ENCODE data around the gene ZDHHC22.

Gene ZDHHC22

DNA sequence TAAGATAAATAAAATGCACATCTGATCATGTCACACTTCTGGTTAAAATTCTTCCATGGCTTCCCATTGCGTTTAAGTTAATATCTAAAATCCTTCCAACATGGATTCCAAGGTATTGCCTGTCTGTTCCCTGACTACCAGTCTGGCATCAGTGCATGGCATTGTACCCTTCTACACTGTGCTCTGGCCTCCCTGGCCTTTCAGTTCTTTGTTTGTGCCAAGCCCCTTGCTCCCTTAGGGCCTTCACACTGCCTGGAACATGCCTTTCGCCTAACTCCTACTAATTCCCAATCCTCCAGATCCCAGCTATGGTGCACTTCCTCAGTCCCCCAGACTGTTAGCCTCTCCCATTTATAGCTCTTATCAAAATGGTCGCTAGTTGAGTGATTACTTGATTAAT lies 37.2 kb downstream of the ZDHHC22 start:
- TF ChIP-seq EGR1 (IDR thresholded peaks at IDR 0.05) (no peak), ZBTB7A (IDR thresholded peaks at IDR 0.05; ENCODE audit: low read depth) (no peak), EP300 (IDR thresholded peaks at IDR 0.05; ENCODE audit: borderline replicate concordance) (no peak), FOXM1 (IDR thresholded peaks at IDR 0.05; ENCODE audit: borderline replicate concordance, low read depth) (no peak), TEAD4 (IDR thresholded peaks at IDR 0.05) (no peak), CEBPB (IDR thresholded peaks at IDR 0.05) (no peak), TAF1 (IDR thresholded peaks at IDR 0.05; ENCODE audit: low read depth) (no peak), TCF12 (IDR thresholded peaks at IDR 0.05; ENCODE audit: low read depth) (no peak), REST (IDR thresholded peaks at IDR 0.05; ENCODE audit: low read depth) (no peak)
- TF ChIP-seq, protein P1, sequence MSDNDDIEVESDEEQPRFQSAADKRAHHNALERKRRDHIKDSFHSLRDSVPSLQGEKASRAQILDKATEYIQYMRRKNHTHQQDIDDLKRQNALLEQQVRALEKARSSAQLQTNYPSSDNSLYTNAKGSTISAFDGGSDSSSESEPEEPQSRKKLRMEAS (IDR thresholded peaks at IDR 0.05): no peak
- TF ChIP-seq, protein P2, sequence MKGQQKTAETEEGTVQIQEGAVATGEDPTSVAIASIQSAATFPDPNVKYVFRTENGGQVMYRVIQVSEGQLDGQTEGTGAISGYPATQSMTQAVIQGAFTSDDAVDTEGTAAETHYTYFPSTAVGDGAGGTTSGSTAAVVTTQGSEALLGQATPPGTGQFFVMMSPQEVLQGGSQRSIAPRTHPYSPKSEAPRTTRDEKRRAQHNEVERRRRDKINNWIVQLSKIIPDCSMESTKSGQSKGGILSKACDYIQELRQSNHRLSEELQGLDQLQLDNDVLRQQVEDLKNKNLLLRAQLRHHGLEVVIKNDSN (IDR thresholded peaks at IDR 0.05): no peak

DNA sequence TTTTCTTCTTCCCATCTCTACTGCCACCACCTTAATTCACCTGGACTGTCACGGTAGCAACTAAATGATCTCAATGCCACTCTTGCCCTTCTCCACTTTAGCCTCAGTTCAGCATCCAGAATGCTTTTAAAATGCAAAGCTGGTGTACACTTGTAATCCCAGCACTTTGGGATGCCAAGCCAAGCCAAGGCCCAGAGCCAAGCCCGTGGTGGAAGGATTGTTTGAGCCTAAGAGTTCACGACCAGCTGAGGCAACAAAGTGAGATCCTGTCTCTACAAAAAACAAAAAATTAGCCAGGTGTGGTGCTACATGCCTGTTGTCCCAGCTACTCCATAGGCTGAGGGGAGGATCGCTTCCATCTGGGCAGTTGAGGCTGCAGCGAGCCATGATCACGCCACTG lies 37.6 kb downstream of the ZDHHC22 start:
- no peak for TF ChIP-seq YY1 (IDR thresholded peaks at IDR 0.05; ENCODE audit: low read depth)
- TF ChIP-seq TCF12 (IDR thresholded peaks at IDR 0.05; ENCODE audit: low read depth): no peak
- TF ChIP-seq REST (IDR thresholded peaks at IDR 0.05; ENCODE audit: low read depth): no peak
- TF ChIP-seq RAD21 (IDR thresholded peaks at IDR 0.05; ENCODE audit: low read depth): no peak
- TF ChIP-seq CEBPB (IDR thresholded peaks at IDR 0.05): no peak
- no peak for TF ChIP-seq CREB1 (IDR thresholded peaks at IDR 0.05; ENCODE audit: low read depth)
- TF ChIP-seq, protein P1 (IDR thresholded peaks at IDR 0.05): no peak
- no peak for TF ChIP-seq TAF1 (IDR thresholded peaks at IDR 0.05; ENCODE audit: low read depth)
- TF ChIP-seq TEAD4 (IDR thresholded peaks at IDR 0.05): no peak
- TF ChIP-seq FOXM1 (IDR thresholded peaks at IDR 0.05; ENCODE audit: borderline replicate concordance, low read depth): no peak
- no peak for TF ChIP-seq NFIC (IDR thresholded peaks at IDR 0.05)
- no peak for TF ChIP-seq ZBTB7A (IDR thresholded peaks at IDR 0.05; ENCODE audit: low read depth)
- TF ChIP-seq EP300 (IDR thresholded peaks at IDR 0.05; ENCODE audit: borderline replicate concordance): no peak
- no peak for TF ChIP-seq EGR1 (IDR thresholded peaks at IDR 0.05)
- TF ChIP-seq, protein P2 (IDR thresholded peaks at IDR 0.05): no peak

- TF ChIP-seq EGR1 (IDR thresholded peaks at IDR 0.05) (no peak), TEAD4 (IDR thresholded peaks at IDR 0.05) (no peak), NFIC (IDR thresholded peaks at IDR 0.05) (no peak), YY1 (IDR thresholded peaks at IDR 0.05; ENCODE audit: low read depth) (no peak), TAF1 (IDR thresholded peaks at IDR 0.05; ENCODE audit: low read depth) (no peak), FOXM1 (IDR thresholded peaks at IDR 0.05; ENCODE audit: borderline replicate concordance, low read depth) (no peak), EP300 (IDR thresholded peaks at IDR 0.05; ENCODE audit: borderline replicate concordance) (no peak), REST (IDR thresholded peaks at IDR 0.05; ENCODE audit: low read depth) (no peak), TCF12 (IDR thresholded peaks at IDR 0.05; ENCODE audit: low read depth) (no peak), ZBTB7A (IDR thresholded peaks at IDR 0.05; ENCODE audit: low read depth) (no peak), CREB1 (IDR thresholded peaks at IDR 0.05; ENCODE audit: low read depth) (no peak), CEBPB (IDR thresholded peaks at IDR 0.05) (no peak), RAD21 (IDR thresholded peaks at IDR 0.05; ENCODE audit: low read depth) (no peak)
- TF ChIP-seq, protein P2 (IDR thresholded peaks at IDR 0.05): no peak
- TF ChIP-seq, protein P1 (IDR thresholded peaks at IDR 0.05): no peak
Observed at GRCh38 chr14:77103475-77103874, 38.1 kb downstream of the ZDHHC22 start.

DNA sequence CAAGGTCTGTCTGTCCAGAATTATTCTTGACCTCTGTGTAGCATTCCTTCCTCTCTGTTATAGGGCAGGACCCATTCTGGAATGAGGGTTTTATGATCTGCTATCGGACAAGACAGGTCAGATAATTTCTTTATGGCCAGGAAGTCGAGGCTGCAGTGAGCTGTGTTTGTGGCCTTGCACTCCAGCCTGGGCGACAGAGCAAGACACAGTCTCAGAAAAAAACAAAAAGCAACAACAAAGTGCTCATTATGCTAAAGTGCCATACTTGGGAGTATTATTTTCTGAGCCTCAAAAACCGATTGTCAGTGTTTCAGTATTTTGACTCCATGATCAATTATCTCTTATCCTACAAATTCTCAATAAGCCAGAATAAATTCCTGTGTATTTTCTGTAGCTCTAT lies 39.4 kb downstream of the ZDHHC22 start:
- no peak for TF ChIP-seq EP300 (IDR thresholded peaks at IDR 0.05; ENCODE audit: borderline replicate concordance)
- no peak for TF ChIP-seq TAF1 (IDR thresholded peaks at IDR 0.05; ENCODE audit: low read depth)
- TF ChIP-seq EGR1 (IDR thresholded peaks at IDR 0.05): no peak
- no peak for TF ChIP-seq TCF12 (IDR thresholded peaks at IDR 0.05; ENCODE audit: low read depth)
- TF ChIP-seq REST (IDR thresholded peaks at IDR 0.05; ENCODE audit: low read depth): no peak
- no peak for TF ChIP-seq ZBTB7A (IDR thresholded peaks at IDR 0.05; ENCODE audit: low read depth)
- TF ChIP-seq, protein P2 (IDR thresholded peaks at IDR 0.05): no peak
- no peak for TF ChIP-seq FOXM1 (IDR thresholded peaks at IDR 0.05; ENCODE audit: borderline replicate concordance, low read depth)
